ENCODE data around the gene PPM1G. TPM values are rescaled to one million over a fixed set of nuclear protein-coding genes. Genes with fewer than 3 reads are reported as not detected.

Gene PPM1G
- polyA plus RNA-seq, 1 donor: 66.4 TPM

DNA sequence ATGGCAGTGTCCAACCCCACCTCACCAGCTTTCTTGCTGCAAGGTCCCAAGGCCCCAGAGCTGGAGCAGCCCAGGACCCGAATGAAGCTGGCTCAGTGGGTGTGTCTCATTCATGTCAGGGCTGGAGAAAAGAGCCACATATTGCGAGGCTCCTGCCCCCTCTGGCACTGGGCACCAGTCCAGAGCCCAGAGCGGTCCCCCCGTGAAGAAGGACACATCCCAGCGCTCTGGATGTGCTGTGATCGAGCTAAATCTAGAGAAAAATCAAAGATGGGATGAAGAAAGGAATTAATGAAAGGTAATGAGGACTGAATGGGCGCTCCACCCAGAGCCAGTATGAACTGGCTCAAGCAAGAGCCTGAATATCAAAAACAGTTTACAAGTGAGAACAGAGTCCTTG, 73.2 kb downstream of the PPM1G start:
- Histone ChIP-seq H3K9me3 (ENCODE audit: control insufficient read depth, low read depth, low read length) (no peaks in the 10 kb centered on the region), H3K27ac (ENCODE audit: low read length) (no peak overlapping the region), H3K27me3 (ENCODE audit: control insufficient read depth, insufficient read depth, low read length) (no peaks in the 10 kb centered on the region), H3K36me3 (ENCODE audit: control insufficient read depth, insufficient read depth, low read length) (peaks cover 82% of the 10 kb centered on the region), H3K4me1 (ENCODE audit: control insufficient read depth, insufficient read depth, low read length) (no peaks in the 10 kb centered on the region), H3K4me3 (ENCODE audit: low read length) (no peak overlapping the region)
- no peak for DNase-seq
- WGBS (ENCODE audit: insufficient coverage, low lambda C conversion rate): no CpG with 5 or more reads among the region's 7 CpGs

DNA sequence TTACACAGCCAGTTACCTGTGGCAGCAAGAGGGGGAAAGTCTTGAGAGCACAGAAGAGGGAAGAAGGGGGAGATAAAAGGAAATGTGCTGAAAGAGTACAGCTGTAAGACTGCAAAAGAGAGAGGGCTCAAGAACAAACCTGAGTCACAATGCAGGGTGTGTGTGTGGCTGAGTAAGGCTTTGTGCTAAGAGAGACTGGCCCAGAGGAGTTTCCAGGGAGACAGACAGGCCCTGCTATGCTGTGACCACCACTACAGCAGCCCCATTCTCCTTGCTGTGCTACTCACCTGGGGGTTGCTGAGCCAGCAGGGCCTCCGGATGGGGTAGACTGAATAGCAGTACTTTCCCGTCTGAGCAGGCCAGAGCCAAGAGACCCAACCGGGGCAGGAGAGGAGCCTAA, 74.1 kb downstream of the PPM1G start:
- no peaks in the 10 kb centered on the region for H3K4me1 ChIP-seq (ENCODE audit: control insufficient read depth, insufficient read depth, low read length)

More for the DNA sequence above, 74.1 kb downstream of the PPM1G start:
- no peak overlapping the region for H3K4me3 ChIP-seq (ENCODE audit: low read length)
- no peaks in the 10 kb centered on the region for H3K9me3 ChIP-seq (ENCODE audit: control insufficient read depth, low read depth, low read length)
- peaks cover 83% of the 10 kb centered on the region for H3K36me3 ChIP-seq (ENCODE audit: control insufficient read depth, insufficient read depth, low read length)
- H3K27me3 ChIP-seq (ENCODE audit: control insufficient read depth, insufficient read depth, low read length): no peaks in the 10 kb centered on the region
- DNase-seq: no peak
- WGBS (ENCODE audit: insufficient coverage, low lambda C conversion rate): no CpG with 5 or more reads among the region's 3 CpGs
- no peak overlapping the region for H3K27ac ChIP-seq (ENCODE audit: low read length)

Other genes starting within 250 kb of the PPM1G start
- 131 TPM for gene ATRAID, start 197.6 kb downstream of the PPM1G start, polyA plus RNA-seq
- gene SLC5A6, start 197.3 kb downstream of the PPM1G start, polyA plus RNA-seq: 148 TPM
- 34.9 TPM for gene CAD, start 192.2 kb downstream of the PPM1G start, polyA plus RNA-seq
- 0.57 TPM for gene SLC30A3, start 146.5 kb downstream of the PPM1G start, polyA plus RNA-seq
- 0.19 TPM for gene DNAJC5G, start 134.2 kb downstream of the PPM1G start, polyA plus RNA-seq
- 0.60 TPM for gene TRIM54, start 127.2 kb downstream of the PPM1G start, polyA plus RNA-seq
- 3.4 TPM for gene UCN, start 101.1 kb downstream of the PPM1G start, polyA plus RNA-seq
- 99.6 TPM for gene MPV17, start 86.5 kb downstream of the PPM1G start, polyA plus RNA-seq
- gene GTF3C2, start 52.8 kb downstream of the PPM1G start, polyA plus RNA-seq: 51.9 TPM
- 39.7 TPM for gene EIF2B4, start 39.3 kb downstream of the PPM1G start, polyA plus RNA-seq
- gene SNX17, start 39.0 kb downstream of the PPM1G start, polyA plus RNA-seq: 68.0 TPM
- gene ZNF513, start 28.9 kb downstream of the PPM1G start, polyA plus RNA-seq: 23.1 TPM
- gene NRBP1, start 19.0 kb upstream of the PPM1G start, polyA plus RNA-seq: 89.0 TPM
- gene KRTCAP3, start 32.8 kb upstream of the PPM1G start, polyA plus RNA-seq: 55.5 TPM
- gene IFT172, start 80.2 kb upstream of the PPM1G start, polyA plus RNA-seq: 30.7 TPM
- gene FNDC4, start 85.6 kb upstream of the PPM1G start, polyA plus RNA-seq: 4.2 TPM
- 2.9 TPM for gene GCKR, start 87.2 kb upstream of the PPM1G start, polyA plus RNA-seq
- 36.7 TPM for gene ZNF512, start 173.5 kb upstream of the PPM1G start, polyA plus RNA-seq
- 5.4 TPM for gene CCDC121, start 219.4 kb upstream of the PPM1G start, polyA plus RNA-seq
- 41.5 TPM for gene GPN1, start 219.5 kb upstream of the PPM1G start, polyA plus RNA-seq

Measured in large intestine (tissue), 3 donors.